GM12801 (cell line): ENCODE data around the gene KLHDC7B.

ENCODE experiments used
- CTCF ChIP-seq: IDR thresholded peaks from one replicate; pipeline ENCODE4 v1.5.1; 2011; ENCODE audit warnings: control low read depth; ENCODE audit not compliant: insufficient read length; ENCODE audit errors: extremely low read depth

The KLHDC7B gene

GRCh38 chr22:50519151-50519550 lies 26.5 kb upstream of the KLHDC7B start:
- no peak for TF ChIP-seq CTCF

DNA sequence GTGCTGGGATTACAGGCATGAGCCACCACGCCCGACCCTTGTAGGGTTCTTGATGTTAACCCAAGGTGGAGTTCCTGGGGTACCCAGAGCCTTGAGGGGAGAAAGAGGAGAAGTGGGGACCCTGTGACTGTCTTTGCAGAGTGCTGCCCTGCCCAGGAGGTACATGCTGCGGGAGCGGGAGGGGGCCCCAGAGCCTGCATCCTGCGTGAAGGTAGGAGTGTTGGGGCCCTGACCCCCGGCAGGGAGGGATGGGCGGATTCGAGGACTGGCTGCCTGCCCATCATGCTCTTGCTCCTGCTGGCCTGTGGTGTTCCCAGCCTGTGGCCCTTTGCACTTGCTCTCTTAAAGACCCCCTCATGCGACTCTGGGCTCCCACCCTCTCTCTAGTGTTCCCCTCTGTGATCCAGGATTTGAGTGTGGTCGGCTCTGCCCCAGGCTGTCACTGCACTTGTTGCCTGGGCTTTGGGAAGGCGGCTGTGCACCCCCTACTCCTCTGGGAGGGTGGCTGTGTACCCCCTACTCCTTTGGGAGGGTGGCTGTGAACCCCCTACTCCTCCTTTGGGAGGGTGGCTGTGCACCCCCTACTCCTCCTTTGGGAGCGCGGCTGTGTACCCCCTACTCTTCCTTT lies 24.8 kb upstream of the KLHDC7B start:
- no peak for TF ChIP-seq CTCF

GRCh38 chr22:50521710-50522109 lies 24.0 kb upstream of the KLHDC7B start:
- no peak for TF ChIP-seq CTCF

GRCh38 chr22:50522208-50522805 lies 23.4 kb upstream of the KLHDC7B start:
- TF ChIP-seq CTCF = no peak

DNA sequence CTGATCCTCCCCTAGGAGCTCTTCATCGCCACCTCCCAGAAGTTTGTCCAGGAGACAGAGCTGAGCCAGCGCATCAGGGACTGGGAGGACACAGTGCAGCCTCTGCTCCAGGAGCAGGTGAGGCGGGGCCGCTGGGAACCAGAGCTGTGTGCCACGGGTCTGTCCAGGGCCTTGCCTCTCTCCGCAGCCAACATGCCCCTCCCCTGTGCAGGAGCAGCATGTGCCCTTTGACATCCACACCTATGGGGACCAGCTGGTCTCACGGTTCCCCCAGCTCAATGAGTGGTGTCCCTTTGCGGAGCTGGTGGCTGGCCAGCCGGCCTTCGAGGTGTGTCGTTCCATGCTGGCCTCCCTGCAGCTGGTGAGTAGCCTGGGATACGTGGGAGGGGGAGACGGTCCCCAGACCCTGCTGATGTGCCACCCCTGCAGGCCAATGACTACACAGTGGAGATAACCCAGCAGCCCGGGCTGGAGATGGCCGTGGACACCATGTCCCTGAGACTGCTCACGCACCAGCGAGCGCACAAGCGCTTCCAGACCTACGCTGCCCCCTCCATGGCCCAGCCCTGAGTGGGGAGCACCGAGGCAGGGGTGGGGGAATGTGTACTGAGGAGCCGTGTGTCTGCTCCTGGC lies 22.8 kb upstream of the KLHDC7B start:
- no peak for TF ChIP-seq CTCF

- TF ChIP-seq CTCF = no peak
Observed at GRCh38 chr22:50523458-50523805, 22.3 kb upstream of the KLHDC7B start.

DNA sequence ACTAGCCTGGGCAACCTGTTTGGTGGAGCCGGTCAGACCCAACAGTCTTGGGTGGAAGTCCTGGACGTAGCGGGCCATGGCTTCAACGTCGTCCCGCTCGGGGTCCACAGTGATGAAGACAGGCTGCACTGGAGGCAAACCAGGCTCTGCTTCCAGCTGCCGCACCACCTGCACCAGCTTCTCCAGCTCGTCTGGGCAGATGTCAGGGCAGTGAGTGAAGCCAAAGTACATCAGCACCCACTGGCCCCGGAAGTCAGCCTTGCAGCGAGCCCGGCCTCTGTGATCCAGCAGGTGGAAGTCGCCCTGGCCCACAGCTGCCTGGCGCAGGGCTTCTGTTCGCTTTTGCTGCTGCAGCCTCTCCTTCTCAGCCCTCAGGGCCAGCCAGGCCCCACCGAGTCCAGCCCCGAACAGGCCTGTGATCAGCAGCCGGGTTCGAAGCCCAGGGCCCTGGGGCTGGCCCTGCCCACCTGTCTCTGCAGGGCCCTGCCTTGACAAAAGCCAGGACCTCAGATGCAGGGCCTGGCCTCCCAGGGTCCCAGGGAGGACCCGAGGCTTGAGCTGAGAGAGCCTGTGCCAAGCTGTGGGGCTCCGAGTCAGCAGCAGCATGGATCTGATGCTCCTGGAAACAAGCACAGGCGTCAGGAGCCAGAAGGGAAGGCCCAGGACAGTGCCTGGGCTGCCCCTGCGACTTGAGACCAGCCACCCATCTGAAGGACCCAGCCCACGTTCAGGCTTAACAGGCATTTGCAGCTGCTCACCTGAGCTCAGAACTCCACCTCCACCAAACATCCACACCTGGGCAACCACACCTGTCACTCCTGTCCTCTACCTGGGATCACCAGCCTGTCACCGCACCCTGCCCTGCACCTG lies 21.7 kb upstream of the KLHDC7B start:
- TF ChIP-seq CTCF = no peak
